SH-SY5Y (cell line): ENCODE data around the gene ZNF862.

Experiments used
- GATA2 ChIP-seq: IDR thresholded peaks from 2 replicates; pipeline ENCODE4 v1.6.1; 2011; ENCODE audit warnings: mild to moderate bottlenecking, low read depth, low read length
- GATA3 ChIP-seq: IDR thresholded peaks from 2 replicates; pipeline ENCODE4 v1.6.1; 2011; ENCODE audit warnings: low read depth, mild to moderate bottlenecking, low read length, moderate library complexity

GRCh38 chr7:149792220-149792595, 46.0 kb upstream of the ZNF862 start:
- TF ChIP-seq GATA3 (no peak), GATA2 (no peak)
